AG04450 (cell line): ENCODE results near the gene PHF20. TPM values are rescaled to one million over a fixed set of nuclear protein-coding genes. Genes with fewer than 3 reads are reported as not detected.

Experiments used
- CTCF ChIA-PET: fragments of 300-600, 350-600 bp; formaldehyde crosslinking; extraction: SDS; loops from one replicate; lab custom pipeline; 2022; ENCODE audit warnings: antibody characterized with exemption, inconsistent platforms; lab: Charles Lee
- POLR2A ChIA-PET: fragments of 350-600 bp; formaldehyde crosslinking; extraction: SDS; loops from one replicate; lab custom pipeline; 2021; ENCODE audit warnings: antibody characterized with exemption, inconsistent platforms; lab: Yijun Ruan, JAX
- DNase-seq: peaks from one replicate; pipeline ENCODE4 v3.0.0-alpha.2; 2011; ENCODE audit warnings: low read depth, low spot score
- H3K27ac ChIP-seq: one replicate; pipeline ENCODE4 v1.5.1; 2012; ENCODE audit warnings: low read depth, low read length, control low read depth
- H3K27me3 ChIP-seq: one replicate; pipeline ENCODE4 v1.6.0; 2012; ENCODE audit warnings: low read length; ENCODE audit not compliant: control insufficient read depth, insufficient read depth
- H3K4me3 ChIP-seq: 2 replicates; pipeline ENCODE4 v1.5.1; 2011; ENCODE audit warnings: mild to moderate bottlenecking, low read depth, low read length, control low read depth
- H3K9me3 ChIP-seq: 2 replicates; pipeline ENCODE4 v1.5.1; 2012; ENCODE audit warnings: low read length; ENCODE audit not compliant: control insufficient read depth, insufficient read depth
- polyA plus RNA-seq: library from polyadenylated mRNA; depleted of rRNA; stranded (reverse); fragments of >200 nt; gene quantifications from 2 replicates; pipeline ENCODE4 v1.2.3, GENCODE V29; 2011
- TF ChIP-seq, protein P1 (sequence below): IDR thresholded peaks from 2 replicates; pipeline ENCODE4 v1.5.1; 2011; ENCODE audit warnings: low read depth, low read length, control low read depth, inconsistent platforms

PHF20 gene
- polyA plus RNA-seq, 1 experiment = 30.6 TPM

DNA sequence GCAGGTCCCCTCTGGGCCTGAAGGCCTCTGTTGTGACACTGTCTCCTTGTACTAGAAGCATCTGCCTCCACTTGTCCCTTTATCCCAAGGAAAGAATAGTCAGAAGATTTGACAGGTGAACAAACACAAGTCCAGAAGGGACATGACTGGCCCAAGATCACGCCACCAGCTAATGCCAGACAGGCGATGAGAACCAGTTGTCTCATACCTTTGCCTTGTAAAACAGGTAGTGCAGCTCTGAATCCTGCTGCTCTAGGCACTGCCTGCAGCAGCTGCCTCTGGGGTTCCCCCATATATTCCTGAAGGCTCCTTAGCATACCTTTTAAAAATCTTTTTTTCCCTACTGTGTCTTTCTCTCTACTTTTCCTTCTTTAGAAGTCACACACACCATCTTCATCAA lies 157.5 kb downstream of the PHF20 start:
- Histone ChIP-seq H3K9me3 (no peaks in the 10 kb centered on the region), H3K27ac (no peak overlapping the region), H3K4me3 (no peak overlapping the region), H3K27me3 (no peaks in the 10 kb centered on the region)
- TF ChIP-seq, protein P1, sequence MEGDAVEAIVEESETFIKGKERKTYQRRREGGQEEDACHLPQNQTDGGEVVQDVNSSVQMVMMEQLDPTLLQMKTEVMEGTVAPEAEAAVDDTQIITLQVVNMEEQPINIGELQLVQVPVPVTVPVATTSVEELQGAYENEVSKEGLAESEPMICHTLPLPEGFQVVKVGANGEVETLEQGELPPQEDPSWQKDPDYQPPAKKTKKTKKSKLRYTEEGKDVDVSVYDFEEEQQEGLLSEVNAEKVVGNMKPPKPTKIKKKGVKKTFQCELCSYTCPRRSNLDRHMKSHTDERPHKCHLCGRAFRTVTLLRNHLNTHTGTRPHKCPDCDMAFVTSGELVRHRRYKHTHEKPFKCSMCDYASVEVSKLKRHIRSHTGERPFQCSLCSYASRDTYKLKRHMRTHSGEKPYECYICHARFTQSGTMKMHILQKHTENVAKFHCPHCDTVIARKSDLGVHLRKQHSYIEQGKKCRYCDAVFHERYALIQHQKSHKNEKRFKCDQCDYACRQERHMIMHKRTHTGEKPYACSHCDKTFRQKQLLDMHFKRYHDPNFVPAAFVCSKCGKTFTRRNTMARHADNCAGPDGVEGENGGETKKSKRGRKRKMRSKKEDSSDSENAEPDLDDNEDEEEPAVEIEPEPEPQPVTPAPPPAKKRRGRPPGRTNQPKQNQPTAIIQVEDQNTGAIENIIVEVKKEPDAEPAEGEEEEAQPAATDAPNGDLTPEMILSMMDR = no peak
- no peak for DNase-seq
- ChIA-PET CTCF (interaction anchor here (0.9 kb wide), 1 partner anchor 25 kb away, joined by 4 read pairs; the partner anchor contains the start of gene SCAND1), POLR2A (no interaction called here)

DNA sequence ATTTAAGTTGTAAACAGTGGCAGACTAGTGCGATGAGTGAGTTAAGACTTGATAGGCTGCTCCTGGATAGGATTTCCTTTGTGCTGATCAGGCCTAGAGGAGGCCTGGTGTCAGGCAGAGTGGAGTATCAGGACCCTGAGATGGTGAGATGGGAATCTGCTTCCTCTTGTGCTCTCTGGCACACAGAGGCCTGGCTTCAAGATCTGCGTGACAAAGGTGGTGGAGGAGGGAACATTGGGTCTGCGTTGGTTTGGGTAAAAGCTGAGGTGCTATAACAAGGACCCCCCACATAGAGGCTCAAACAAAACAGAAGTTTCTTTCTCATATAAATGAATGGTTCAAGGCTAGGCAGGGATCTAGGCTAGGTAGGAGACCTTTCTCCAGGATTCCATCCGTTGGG lies 162.2 kb downstream of the PHF20 start:
- no peaks in the 10 kb centered on the region for H3K27me3 ChIP-seq
- POLR2A ChIA-PET = no interaction called here
- no peak overlapping the region for H3K4me3 ChIP-seq
- no peak for DNase-seq
- H3K9me3 ChIP-seq = no peaks in the 10 kb centered on the region
- no peak overlapping the region for H3K27ac ChIP-seq
- TF ChIP-seq, protein P1 = no peak
- CTCF ChIA-PET = interaction anchor here (0.5 to 1.4 kb wide), 2 partner anchors 21 to 507 kb away, joined by 4 read pairs; partner anchors contain the start of gene SCAND1

DNA sequence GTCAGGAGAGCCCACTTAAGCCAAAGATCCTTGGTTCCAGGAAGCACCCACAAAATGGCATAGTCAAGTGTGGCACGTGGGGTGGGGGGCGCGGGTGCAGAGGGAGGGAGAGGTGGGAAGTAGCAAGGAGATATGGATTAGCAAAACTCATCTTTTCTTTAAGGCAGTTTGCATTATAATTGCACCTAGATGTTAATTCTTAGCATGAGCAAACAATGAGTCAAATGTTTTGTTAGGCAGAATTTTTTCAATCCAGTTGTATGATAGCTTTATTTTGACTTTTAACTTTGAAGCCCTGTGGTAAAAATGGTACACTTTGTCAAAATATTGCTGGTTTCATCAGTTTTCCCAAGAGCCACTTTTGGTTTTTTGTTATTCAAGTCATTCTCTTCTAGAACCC lies 167.4 kb downstream of the PHF20 start:
- no peak overlapping the region for H3K4me3 ChIP-seq
- no peaks in the 10 kb centered on the region for H3K27me3 ChIP-seq
- CTCF ChIA-PET = interaction anchor here (3.3 kb wide), 1 partner anchor 15 kb away, joined by 14 read pairs; the partner anchor contains the start of gene SCAND1
- TF ChIP-seq, protein P1 = no peak
- no peak overlapping the region for H3K27ac ChIP-seq
- DNase-seq = no peak
- no peaks in the 10 kb centered on the region for H3K9me3 ChIP-seq
- POLR2A ChIA-PET = interaction anchor here (0.6 kb wide), 1 partner anchor 37 kb away, joined by 6 read pairs; no protein-coding TSS in a partner anchor

DNA sequence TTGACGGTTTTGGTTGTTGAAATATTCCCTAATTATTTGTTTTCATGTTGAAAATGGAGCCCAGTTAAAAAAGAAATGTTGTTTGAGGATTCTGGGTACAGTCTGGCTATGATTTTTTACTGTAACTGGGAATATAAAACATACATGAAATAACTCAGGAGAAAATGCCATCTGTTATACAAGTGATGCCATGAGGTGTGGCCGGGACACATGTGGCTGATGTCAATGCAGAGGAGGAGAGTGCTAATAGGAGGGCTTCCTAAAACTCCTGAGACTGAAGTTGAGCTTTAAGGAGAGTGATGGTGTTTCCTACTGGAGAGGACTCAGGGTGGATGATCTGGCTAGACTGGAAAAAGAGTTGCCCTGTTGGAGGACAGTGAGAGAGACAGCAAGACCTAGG lies 169.8 kb downstream of the PHF20 start:
- ChIA-PET CTCF (interaction anchor here (2.2 kb wide), 1 partner anchor 13 kb away, joined by 22 read pairs; the partner anchor contains the start of gene SCAND1), POLR2A (no interaction called here)
- no peaks in the 10 kb centered on the region for H3K27me3 ChIP-seq

DNA sequence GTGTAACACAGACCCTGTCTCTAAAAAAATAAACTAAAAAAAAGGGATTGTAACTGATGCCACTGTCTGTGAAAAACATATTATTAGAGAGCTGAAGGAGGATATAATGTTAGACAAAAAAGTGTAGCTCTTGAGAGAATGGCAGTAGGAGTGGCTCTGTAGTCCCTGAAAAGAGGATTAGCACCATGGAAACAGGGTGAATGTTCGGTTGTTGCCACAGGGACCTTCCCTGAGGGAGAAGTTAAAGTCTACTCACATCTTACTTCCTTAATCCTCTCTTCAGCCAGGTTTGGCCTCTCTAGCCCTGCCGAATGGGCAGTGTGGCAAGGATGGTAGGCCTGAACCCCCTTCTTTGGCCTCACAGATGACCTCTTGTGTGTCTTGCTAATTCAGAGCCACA lies 170.4 kb downstream of the PHF20 start:
- Histone ChIP-seq H3K4me3 (no peak overlapping the region), H3K27ac (no peak overlapping the region), H3K9me3 (no peaks in the 10 kb centered on the region), H3K27me3 (no peaks in the 10 kb centered on the region)
- CTCF ChIA-PET = interaction anchor here (2.2 kb wide), 1 partner anchor 12 kb away, joined by 22 read pairs; the partner anchor contains the start of gene SCAND1
- TF ChIP-seq, protein P1 = no peak
- no peak for DNase-seq
- POLR2A ChIA-PET = interaction anchor here (1.1 kb wide), 1 partner anchor 12 kb away, joined by 4 read pairs; the partner anchor contains the start of gene SCAND1

More for the DNA sequence above, 169.8 kb downstream of the PHF20 start:
- H3K4me3 ChIP-seq = no peak overlapping the region
- no peaks in the 10 kb centered on the region for H3K9me3 ChIP-seq
- TF ChIP-seq, protein P1 = no peak
- no peak for DNase-seq
- no peak overlapping the region for H3K27ac ChIP-seq
